ENCODE results near the gene HSD11B2. TPM values are rescaled to one million over a fixed set of nuclear protein-coding genes. Genes with fewer than 3 reads are reported as not detected.

Gene HSD11B2
- total RNA-seq, 1 donor from 2014 or later = 2.1 TPM

GRCh38 chr16:67457611-67458010 lies 26.7 kb downstream of the HSD11B2 start:
- TF ChIP-seq, protein P1, sequence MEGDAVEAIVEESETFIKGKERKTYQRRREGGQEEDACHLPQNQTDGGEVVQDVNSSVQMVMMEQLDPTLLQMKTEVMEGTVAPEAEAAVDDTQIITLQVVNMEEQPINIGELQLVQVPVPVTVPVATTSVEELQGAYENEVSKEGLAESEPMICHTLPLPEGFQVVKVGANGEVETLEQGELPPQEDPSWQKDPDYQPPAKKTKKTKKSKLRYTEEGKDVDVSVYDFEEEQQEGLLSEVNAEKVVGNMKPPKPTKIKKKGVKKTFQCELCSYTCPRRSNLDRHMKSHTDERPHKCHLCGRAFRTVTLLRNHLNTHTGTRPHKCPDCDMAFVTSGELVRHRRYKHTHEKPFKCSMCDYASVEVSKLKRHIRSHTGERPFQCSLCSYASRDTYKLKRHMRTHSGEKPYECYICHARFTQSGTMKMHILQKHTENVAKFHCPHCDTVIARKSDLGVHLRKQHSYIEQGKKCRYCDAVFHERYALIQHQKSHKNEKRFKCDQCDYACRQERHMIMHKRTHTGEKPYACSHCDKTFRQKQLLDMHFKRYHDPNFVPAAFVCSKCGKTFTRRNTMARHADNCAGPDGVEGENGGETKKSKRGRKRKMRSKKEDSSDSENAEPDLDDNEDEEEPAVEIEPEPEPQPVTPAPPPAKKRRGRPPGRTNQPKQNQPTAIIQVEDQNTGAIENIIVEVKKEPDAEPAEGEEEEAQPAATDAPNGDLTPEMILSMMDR (IDR thresholded peaks at IDR 0.05; ENCODE audit: insufficient read depth, low read length, severe bottlenecking) = no peak
- DNase-seq (ENCODE audit: low read depth) = no peak
- H3K27me3 ChIP-seq (ENCODE audit: control insufficient read depth, insufficient read depth, low read length) = no peaks in the 10 kb centered on the region
- peaks cover 9% of the 10 kb centered on the region for H3K36me3 ChIP-seq (ENCODE audit: control insufficient read depth, insufficient read depth, low read length)
- no peak overlapping the region for H3K4me3 ChIP-seq (ENCODE audit: low read depth, low read length)
- FAIRE-seq = no peak

DNA sequence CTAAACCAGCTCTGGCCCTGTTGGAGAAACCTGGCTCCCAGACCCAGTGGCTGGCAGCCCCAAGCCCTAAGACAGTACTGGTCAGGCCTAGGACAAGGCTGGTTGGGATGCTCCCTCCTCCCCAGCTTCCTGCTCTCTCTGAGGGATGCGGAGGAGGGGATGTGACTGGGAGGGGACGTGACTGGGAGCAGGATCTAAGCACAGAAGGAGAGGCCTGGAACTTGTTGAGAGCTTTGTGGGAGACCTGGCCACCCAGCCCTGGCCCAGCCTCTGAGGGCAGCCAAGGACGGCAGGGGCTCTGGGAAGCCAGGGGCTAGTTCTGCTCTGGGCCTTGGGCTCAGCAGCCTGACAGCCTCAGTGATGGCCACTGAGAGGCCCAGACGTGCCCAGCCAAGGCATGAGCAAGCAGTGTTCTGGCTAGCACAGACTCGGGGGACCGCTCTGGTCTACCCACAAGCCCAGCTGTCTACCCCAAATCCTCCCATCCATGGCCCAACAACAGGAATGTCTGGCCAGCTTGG lies 27.3 kb downstream of the HSD11B2 start:
- FAIRE-seq (peak; percentile 86), DNase-seq (ENCODE audit: low read depth) (no peak)
- Histone ChIP-seq H3K27me3 (ENCODE audit: control insufficient read depth, insufficient read depth, low read length) (no peaks in the 10 kb centered on the region), H3K4me3 (ENCODE audit: low read depth, low read length) (no peak overlapping the region), H3K36me3 (ENCODE audit: control insufficient read depth, insufficient read depth, low read length) (peaks cover 9% of the 10 kb centered on the region)
- TF ChIP-seq, protein P1 (IDR thresholded peaks at IDR 0.05; ENCODE audit: insufficient read depth, low read length, severe bottlenecking) = no peak

GRCh38 chr16:67459066-67459860 lies 28.3 kb downstream of the HSD11B2 start:
- no peaks in the 10 kb centered on the region for H3K27me3 ChIP-seq (ENCODE audit: control insufficient read depth, insufficient read depth, low read length)
- peaks cover 8% of the 10 kb centered on the region for H3K36me3 ChIP-seq (ENCODE audit: control insufficient read depth, insufficient read depth, low read length)
- FAIRE-seq (no peak), DNase-seq (ENCODE audit: low read depth) (no peak)
- no peak overlapping the region for H3K4me3 ChIP-seq (ENCODE audit: low read depth, low read length)
- TF ChIP-seq, protein P1 (IDR thresholded peaks at IDR 0.05; ENCODE audit: insufficient read depth, low read length, severe bottlenecking) = no peak

GRCh38 chr16:67459861-67460150 lies 28.9 kb downstream of the HSD11B2 start:
- TF ChIP-seq, protein P1 (IDR thresholded peaks at IDR 0.05; ENCODE audit: insufficient read depth, low read length, severe bottlenecking) = no peak
- FAIRE-seq (no peak), DNase-seq (ENCODE audit: low read depth) (no peak)
- Histone ChIP-seq H3K36me3 (ENCODE audit: control insufficient read depth, insufficient read depth, low read length) (peaks cover 8% of the 10 kb centered on the region), H3K4me3 (ENCODE audit: low read depth, low read length) (no peak overlapping the region), H3K27me3 (ENCODE audit: control insufficient read depth, insufficient read depth, low read length) (no peaks in the 10 kb centered on the region)

GRCh38 chr16:67460168-67460567 lies 29.2 kb downstream of the HSD11B2 start:
- TF ChIP-seq, protein P1 (IDR thresholded peaks at IDR 0.05; ENCODE audit: insufficient read depth, low read length, severe bottlenecking) = no peak
- no peak for FAIRE-seq

More at GRCh38 chr16:67460168-67460567, 29.2 kb downstream of the HSD11B2 start:
- peaks cover 6% of the 10 kb centered on the region for H3K36me3 ChIP-seq (ENCODE audit: control insufficient read depth, insufficient read depth, low read length)
- DNase-seq (ENCODE audit: low read depth) = no peak
- H3K4me3 ChIP-seq (ENCODE audit: low read depth, low read length) = no peak overlapping the region
- no peaks in the 10 kb centered on the region for H3K27me3 ChIP-seq (ENCODE audit: control insufficient read depth, insufficient read depth, low read length)
